NCI-H187 (cell line): ENCODE results near the gene LDLRAD3.
"Not testable (repeated sequence)": the region's sequence is repeated elsewhere in the genome, so short reads cannot be mapped to it uniquely, and the experiment has no call there.

Source experiments
- DNase-seq, 2 experiments: peaks; one replicate each; lab custom pipeline; 2025; lab: John Stamatoyannopoulos, UW

LDLRAD3 gene

DNA sequence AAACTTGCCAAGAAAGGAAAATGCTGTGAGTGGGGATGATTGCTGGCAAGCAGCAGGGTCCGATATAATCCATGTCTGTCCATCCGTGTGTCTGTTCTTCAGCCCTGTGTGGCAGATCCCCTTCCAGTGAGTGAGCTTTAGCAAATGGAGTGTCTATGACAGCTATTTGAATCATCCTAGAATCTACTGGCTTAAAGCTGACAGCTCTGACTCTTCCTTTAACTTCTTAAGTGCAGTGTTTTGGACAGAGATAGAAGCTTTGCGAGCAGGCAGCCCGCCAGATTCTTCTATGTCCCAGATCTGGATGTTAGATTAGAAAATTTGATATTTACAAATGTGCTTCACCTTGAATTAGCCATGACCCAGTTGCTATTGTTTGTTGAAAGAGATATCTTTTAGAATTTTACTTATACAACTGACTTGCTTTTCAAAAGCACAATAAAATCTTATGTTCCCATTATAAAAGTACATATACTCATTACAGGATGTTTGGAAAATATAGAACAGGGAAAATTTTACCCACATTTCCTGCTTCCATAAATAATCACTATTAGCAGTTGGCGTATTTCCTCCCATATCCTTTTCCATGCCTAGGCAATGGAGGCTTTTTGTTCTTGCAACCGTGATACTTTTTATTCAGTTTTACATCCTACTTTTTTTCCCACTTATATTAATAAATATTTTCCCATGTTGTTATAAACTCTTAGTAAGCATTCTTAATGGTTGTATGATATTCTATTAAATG is 220.8 kb downstream of the LDLRAD3 start:
- DNase-seq, result no peak

DNA sequence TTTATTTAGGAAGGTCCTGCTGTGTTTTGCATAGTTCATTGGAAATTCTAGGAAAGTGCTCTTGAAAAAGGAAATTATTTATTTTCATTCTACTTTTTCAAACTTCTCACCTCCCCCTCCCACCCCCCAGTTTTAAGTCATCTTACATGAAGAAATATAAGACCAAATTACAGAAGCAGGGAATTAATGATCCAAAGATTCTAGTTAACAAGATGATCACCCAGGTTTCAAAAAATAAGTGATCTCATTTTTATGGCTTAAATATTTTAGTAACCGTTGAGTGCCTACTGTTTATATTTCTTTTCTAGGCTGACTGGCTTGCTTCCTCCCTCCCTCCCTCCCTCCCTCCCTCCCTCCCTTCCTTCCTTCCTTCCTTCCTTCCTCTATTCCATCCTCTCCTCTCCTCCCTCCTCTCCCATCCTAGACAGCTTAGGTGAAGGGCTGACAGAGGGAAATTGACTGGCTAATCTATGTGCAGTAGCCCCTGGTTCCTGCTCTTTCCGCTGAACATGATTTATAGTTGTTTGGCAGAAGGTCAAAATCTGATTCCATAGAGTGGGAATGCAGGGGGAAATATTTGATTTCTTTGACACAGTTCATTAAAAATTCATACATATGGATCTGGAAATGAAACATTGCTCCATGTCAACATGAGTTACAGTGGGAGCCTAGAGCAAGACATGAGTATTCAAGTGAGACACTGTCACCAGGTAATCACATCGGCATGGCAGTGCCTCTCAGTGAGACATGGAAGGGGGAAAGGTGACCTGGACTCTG is 221.9 kb downstream of the LDLRAD3 start:
- DNase-seq, result no peak

DNA sequence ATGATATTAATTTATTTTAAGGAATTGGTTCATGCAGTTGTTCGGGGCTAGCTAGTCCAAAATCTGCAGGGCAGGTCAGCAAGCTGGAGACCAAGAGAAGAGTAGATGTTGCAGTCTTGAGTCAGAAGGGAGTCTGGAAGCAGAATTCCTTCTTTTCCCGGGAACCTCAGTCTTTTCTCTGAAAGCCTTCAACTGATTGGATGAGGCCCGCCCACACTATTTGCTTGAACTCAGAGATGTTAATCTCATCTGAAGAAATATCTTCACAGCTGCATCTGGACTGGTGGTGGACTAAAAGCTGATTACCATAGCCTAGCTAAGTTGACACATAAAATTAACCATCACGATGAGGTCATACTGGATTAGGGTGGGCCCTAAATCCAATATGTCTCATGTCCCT is 223.2 kb downstream of the LDLRAD3 start:
- no peak for DNase-seq

DNA sequence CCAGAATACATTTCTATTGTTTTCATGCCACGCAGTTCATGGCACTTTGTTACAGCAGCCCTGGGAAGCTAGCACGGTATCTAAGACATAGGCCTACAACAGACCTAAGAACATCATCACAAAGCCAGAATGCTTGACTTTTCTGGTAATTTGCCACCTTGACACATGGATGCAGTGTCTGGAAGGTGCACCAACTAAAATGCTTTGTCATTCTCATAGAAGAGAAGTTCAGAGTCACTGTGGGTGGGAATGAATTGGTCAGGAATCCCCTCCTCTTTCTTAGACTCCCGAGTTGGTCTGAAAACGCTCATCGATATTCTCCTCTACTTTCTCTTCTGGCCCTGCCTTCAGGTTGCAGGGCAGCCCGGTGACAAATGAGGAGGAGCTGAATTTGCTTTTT is 223.9 kb downstream of the LDLRAD3 start:
- no peak for DNase-seq

DNA sequence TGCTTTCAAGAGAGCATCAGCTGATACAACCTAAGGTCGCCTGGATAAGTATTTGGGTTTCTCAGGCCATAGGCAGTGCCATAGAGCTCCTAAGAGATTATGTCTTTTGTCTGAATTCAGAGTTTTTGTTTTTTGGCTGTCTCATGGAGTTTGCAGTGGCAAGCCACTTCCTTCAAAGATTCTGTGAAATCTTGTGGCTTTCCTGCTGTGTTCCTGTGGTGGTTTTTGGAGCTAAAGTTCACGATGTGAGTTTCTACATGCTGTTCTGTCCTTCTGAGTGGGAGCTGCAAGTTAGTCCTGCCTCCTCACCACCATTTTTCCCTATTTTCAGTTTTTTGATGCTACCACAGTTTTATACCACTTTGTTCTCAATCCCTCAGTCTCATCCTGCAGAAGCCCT is 234.0 kb downstream of the LDLRAD3 start:
- DNase-seq, result no peak

DNA sequence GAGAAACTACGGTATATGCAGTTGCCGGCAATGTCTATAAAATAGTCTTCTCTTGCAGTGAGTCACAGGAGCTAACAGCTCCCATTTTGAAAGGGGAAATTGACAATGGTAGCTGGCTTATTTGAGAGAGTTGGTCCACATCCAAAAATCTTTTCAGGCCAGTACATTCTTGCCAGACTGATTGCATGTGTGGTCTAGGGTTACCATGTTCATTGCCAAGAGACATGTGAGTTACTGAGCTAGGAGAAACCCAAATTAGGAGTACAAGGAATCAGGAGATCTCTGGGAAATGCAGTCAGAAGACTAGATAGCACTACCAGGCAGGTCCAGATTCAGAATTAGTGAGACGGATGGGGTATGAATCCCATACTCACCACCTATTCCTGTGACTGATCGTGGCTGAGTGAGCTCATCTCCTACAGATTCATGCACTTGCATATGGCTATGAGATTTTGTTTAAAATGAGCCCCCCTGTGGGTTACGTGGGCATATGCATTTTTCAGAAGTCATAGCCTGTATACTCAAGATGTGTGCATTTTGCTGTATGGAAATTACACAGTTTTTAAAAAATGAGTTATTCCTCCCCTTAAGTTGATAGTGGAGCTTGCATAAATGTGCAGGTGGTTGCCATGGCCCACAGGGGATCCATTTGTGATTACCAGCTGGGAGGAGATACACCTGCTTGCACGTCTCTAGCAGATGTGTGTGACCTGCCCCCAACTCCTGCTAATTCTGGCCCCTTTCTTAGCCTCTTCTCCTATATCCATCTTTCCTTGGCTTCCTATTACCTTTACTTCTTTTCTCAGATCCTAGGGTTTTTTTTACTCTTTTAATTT is 242.7 kb downstream of the LDLRAD3 start:
- no peak for DNase-seq

DNA sequence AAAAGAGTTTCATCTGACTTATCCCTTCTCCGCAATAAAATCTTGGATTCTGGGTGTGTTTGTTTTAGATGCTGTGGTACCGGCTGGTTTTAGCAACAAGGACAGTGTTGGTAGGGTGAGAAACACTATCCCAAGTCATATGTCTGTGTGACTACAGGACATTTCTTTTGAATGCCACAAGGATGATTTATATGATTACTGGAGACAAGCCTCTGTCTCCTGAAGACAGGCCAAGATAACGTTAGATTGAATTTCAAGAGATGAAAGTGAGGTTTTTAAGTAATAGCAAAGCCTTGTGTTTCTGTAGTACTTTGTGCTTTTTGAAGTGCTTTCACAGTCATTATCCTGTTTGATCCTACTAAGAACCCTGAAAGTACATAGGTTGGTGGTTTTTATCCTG is 243.8 kb downstream of the LDLRAD3 start:
- DNase-seq, result no peak

DNA sequence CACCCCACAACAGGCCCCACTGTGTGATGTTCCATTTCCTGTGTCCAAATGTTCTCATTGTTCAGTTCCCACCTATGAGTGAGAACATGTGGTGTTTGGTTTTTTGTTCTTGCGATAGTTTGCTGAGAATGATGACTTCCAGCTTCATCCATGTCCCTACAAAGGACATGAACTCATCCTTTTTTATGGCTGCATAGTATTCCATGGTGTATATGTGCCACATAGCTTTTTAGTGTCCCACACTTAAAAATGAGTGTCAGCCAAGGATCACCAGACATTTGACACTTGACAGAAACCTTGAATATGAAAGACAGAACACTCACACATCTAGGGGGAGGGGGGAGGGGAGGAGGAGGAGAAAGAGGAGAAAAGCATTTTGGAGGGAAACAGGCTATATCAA is 245.9 kb downstream of the LDLRAD3 start:
- not testable (repeated sequence) for DNase-seq

DNA sequence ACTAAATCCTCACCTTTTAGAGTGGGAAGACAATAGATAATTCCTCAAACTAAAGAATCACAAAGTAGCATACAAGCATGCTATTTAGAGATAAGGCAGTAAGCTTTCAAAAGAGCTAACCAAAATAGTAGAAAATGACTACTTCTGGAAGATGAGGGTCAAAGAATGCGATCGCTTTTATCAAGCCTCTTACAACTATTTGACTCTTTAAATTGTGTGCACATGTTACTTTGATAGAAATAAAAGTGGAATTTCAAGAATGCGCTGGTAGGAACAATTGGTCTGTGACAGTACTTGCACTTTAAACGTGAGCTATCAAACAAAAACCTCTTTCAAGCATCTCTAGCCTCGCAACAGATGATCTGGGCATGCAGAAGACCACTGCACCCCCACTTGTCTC is 248.1 kb downstream of the LDLRAD3 start:
- DNase-seq, result no peak

DNA sequence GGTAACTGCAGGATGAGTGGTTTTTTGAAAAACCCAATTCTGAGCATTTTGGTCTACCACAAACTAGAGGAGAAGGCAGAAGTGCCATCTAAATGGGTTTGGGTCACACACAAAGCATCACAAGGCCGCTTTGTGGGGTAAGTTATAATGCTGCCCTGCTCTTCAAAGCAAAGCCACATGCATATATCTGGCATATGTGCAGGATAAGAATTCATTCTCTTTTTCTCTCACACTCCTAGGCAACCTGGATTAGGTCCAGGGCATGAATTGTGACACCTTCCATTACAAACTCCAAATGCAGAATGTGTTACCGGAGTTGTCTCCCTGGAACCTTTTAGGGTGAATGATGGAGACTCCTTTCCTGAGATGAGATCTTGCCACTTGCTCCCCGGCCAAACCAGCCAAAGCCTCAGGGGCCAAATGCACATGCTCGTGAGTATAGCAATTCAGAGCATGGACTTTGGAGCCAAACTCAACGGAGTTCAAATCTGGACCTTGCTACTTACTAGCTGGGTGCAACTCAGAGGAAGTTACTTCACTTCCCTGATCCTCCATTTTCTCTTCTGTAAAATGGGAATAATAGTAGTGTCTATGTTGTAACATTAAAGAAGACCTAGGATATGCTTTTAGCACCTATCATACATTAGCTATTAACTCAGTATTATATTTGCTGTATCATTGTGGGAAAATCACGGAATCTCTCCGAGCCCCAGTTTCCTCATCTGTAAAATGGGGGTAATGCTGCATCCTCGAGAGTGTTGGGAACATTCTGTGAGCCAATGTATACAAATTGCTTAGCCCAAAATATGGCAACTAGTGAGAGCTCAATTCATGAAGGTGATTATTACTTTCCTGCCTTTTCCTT is 248.8 kb downstream of the LDLRAD3 start:
- DNase-seq, result no peak

DNA sequence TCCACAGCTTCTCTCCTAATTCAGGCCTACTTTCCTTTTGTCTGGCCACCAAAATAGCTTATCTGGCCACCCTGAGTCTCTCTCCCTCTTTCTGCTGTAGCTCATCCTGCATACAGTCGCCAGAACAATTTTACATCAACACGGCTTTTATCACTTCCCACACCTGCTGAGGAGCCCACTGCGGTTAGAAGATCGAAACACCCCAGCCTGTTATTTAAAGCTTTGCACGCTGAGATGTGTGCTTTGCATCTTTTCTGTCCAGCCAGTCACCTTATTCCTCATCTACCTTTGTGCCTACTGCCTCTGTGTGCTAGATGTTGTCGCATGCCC is 249.4 kb downstream of the LDLRAD3 start:
- no peak for DNase-seq

DNA sequence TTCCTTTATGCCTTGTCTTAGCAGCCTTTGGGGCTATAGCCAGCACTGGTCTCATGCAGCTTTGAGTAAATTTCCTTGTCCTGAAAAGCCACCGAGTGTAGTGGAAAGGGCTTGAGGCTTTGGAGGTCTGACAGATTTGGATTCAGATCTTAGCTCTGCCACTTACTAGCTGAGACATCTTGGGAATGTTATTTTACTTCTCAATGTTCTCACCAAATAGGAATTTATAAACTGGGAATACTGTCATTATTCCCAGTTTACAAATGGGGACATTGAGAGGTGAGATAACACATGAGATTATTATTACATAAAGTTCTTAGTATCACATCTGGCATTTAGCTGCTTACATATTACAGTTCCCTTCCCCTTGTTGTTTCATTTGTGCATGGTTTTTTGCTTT is 249.9 kb downstream of the LDLRAD3 start:
- no peak for DNase-seq

DNA sequence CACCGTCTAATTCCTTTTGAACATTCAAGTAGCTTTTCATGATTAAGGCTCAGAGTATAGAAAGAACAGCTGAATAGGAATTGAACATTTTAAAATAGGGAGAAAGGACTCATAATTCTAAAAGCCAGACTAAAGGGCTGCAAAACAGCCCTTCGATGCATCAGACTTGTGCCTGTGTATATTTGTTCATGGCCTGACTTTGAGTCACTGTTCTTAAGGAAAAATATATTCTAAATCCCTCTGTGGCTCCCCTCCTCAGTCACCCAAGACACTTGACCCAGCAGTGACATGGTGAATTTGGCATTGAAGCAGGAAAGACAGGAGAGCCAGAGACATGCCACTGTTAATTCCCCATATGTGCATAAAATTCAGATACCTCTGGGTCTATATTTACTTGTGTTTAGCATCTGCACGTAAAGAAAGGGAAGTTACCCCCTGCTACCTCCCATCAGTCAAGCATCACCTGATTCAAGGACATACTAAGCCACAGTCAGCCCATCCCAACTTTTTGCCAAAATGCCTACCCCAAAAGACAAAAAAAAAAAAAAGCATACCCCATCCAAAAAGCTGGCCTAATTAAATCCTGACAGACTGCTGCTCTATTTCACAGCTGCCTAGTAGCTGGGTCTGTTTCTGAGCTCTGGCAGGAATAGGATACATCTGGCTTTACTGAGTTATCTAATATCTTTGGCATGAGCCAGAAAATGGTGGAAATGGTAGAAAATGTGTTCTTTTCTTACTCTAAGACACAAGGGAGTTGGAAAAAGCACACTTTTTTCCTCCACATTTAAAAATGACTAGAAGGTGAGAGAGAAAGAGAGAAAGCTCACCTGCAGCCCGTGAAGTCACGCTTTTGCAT is 251.9 kb downstream of the LDLRAD3 start:
- no peak for DNase-seq

DNA sequence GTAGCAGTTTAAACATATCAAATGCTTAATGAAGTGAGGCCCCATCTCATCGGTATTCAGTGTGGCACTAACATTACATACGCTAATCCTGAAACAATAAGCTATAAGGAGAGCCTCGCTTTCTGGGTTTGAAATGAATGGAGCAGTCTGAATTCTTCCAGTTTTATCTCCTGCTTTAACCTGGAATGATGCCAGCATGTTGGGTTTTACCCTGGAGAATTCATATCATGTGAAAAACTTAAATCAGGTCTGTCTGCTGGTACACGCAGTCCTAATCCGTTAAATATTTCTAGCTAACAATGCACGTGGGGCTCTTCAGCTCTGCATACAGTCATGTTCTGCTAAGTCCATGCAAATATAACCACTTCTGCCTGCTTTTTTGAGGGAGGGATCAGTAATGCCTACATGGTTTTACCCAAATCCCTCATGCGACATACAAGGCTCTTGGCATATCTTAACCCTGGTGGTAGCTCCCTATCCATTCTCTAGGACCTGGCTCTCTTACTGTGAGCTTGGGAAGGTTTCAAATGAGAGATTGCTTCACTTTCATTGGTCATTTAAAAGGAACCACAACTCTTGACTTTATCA is 252.6 kb downstream of the LDLRAD3 start:
- no peak for DNase-seq

DNA sequence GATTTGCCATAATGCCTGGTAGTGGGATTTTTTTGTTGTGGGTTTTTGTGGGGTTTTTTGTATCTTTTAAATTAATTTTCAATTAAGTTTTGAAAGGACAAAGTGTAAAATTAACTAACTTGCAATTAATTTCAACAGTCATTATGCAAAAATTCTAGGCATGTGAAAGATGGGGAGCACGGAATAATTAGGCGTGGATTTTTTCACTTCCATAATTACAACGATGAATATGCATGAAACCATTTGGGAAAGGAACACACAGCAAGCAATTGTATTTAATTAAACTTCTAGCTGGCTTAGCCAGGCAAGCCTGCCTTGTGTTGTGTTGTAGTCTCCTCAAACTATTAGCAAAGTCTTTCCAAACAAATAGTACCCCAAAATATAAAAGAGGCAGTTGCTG is 257.5 kb downstream of the LDLRAD3 start:
- DNase-seq, result no peak

DNA sequence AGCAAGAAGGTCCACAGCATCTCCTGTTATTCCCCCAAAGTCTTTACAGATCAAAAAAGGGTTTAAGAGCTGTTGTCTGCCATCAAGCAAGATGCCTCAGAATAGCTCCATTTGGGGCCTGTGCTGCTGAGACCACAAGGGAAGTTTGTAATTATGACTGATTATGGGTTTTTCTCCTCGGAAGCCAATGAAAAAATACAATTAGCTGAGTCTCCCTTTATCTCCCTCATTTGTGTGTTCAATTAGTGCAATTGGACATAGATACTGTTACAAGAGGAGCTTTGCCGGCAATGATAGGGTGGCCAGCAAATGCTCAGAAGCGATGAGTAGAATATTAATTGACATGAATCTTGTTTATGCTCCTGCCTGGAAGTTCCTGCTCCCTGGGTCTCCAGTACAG is 261.7 kb downstream of the LDLRAD3 start:
- DNase-seq, result no peak

DNA sequence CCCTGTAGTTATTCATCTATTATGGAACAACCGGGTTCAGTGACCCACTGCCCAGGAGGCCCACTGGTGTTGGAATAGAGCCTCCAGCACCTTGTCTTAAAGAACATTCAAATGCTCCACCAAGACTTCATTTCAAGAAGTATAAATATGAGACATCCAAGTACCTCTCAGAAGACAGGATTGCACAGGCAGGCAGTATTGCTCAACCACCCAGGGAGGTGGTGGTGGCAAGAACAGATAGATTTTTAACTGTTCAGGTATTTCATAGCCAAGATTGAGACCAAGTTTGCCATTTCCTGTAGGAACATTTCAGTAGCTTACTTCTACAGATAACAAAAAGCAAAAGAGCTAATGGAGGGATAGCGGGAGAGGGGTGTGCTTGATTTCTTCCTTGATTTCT is 266.7 kb downstream of the LDLRAD3 start:
- no peak for DNase-seq

DNA sequence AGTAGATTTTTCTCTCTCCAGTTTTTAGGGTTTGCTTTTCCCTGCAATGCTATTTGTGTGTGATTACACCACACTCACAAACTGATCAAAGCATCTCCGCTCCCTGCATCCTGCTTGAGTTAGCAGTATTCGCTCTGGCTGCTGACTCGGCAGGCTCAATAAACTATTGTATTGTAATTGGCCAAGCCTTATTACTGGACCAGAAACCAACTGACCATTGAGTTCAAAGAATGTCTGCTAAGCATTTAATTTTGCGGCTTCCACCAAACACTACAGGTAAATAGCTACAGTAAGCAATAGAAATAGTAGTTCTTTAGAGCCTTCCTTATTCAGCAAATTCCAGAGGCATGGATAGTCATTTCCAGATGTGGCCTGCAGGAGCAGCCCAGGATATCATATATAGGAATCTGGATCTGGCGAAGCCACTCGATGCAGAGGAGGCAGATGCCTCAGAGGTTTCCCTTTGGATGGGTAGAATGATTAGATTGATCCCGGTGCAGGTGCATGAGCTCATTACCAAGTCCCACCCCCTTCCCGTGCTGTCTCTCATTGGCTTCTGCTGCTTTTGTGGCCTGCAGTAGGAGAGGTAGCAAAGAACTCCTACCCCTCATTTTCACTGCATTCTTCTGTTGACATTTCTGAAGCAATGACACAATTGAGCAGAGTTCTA is 268.0 kb downstream of the LDLRAD3 start:
- DNase-seq, result no peak

DNA sequence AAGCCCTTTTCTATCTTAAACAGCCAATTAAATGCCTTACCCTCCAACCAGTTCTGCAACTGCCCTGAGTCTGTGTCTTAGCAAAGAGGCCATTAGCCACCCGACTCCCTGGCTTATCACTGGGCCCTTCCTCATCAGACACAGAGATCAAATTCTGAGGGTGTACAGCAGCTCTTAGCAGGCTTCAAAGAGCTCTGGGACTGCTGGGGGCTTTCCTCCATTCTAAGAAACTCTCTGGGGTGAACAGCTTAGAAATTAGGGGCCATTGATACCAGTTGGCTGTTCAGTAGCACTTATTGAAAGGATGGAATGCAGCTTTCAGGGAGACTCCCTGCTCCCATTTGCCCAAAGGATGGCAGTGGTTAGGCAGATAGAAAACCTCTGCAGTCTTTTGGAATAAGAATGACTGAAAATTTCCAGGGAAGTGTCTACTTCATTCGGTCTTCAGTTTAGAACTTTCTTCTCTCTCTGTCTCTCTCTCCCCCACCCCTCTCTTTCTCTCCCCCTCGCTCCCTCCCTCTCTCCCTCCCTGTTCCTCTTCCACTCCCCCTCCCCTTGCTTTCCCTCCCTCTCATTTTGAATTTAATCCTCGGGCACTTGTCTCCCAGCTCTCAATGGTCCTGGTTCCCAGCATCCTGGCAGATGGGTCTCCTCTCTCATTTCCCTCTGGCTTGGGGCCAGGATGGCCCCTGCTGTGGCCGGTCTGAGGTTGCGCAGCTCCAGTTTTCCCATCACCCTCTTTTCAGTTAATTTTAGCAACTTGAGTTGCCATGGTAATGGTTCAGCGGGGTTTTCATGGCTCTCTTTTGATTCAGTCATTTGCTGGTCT is 268.9 kb downstream of the LDLRAD3 start:
- DNase-seq, result no peak
